Amniotic epithelial cell (primary cell): Measurements from ENCODE around the gene SERPINA9.
"Not testable (repeated sequence)": the region's sequence is repeated elsewhere in the genome, so short reads cannot be mapped to it uniquely, and the experiment has no call there.

ENCODE experiments used
- DNase-seq: peaks from one replicate; pipeline ENCODE4 v3.0.0-alpha.2; 2010; ENCODE audit warnings: low read depth

The SERPINA9 gene

DNA sequence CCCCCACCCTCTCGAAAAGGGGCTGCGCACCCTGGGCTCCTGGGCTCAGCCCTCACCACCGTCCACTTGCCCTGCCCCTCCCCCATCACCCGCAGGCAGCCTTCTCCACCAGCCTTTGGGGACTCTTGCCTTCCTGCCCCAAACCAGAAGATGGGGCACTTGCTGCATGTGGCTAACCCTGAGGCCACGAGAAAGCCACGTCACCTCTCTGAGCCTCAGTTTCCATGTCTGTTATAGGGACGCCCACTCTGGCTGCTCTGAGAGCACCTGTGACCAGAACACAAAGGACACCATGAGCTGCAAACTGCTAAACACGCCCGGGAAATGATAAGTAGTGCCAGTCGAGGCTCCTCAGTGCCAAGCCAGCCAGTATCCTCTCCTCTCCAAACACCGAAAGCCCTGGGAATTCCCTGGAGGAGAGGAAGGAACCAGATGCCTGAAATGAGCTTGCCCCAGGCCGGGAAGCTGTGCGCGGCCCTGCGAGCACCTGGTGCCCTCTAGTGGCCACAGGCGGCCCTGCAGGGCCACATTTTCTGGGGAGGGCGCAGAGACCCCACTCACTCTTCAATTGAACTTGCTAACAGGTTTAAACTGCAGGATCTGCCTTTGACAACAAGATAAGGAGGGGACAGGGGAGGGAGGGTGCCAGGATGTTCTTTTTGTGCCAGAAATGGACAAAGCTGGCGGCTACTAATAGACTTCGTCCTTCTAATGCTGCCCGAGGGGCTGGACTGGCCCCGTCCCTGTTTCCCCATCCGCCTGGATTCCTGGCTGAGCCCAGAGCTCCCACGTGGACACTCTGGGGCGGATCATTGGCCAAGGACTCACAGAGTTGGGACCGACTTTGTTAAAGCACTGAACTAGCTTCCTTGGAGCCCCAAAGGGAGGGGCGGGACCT is 10.2 kb upstream of the SERPINA9 start:
- peak; percentile 4 for DNase-seq

DNA sequence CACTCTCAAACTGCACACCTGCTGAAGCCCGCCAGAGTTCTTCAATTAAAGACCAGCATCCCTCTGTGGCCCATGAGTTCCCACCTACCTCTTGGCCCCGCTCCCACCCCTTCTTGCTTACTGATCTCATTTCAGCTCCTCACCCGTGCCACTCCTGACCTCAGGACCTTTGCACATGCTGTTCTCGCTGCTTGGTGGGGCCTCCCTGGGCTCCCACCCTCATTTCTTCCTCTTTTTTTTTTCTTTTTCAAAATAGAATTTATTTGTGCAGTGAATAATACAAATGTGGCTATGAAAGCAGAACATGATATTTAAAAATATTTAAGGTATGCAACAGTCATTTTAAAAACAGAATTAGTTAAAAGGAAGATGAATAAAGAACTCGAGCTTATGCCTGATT is 8.5 kb upstream of the SERPINA9 start:
- no peak for DNase-seq

- no peak for DNase-seq
These were observed 7.8 kb upstream of the SERPINA9 start for GRCh38 chr14:94483729-94484275.

DNA sequence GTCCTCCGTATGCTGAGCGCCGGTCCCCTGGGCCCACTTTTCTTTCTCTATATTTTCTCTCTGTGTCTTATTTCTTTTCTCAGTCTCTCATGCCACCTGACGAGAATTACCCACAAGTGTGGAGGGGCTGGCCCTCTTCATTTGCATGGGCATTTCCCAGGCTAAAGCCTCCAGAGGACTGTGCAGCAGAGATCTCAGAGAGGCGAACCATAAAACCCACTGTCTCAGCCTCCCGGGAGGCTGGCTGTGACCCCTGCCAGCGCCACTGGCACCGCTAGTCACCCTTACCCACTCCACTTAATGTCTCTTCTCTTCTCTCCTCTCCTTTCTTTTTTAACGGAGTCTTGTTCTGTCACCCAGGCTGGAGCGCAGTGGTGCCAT is 7.1 kb upstream of the SERPINA9 start:
- no peak for DNase-seq

DNA sequence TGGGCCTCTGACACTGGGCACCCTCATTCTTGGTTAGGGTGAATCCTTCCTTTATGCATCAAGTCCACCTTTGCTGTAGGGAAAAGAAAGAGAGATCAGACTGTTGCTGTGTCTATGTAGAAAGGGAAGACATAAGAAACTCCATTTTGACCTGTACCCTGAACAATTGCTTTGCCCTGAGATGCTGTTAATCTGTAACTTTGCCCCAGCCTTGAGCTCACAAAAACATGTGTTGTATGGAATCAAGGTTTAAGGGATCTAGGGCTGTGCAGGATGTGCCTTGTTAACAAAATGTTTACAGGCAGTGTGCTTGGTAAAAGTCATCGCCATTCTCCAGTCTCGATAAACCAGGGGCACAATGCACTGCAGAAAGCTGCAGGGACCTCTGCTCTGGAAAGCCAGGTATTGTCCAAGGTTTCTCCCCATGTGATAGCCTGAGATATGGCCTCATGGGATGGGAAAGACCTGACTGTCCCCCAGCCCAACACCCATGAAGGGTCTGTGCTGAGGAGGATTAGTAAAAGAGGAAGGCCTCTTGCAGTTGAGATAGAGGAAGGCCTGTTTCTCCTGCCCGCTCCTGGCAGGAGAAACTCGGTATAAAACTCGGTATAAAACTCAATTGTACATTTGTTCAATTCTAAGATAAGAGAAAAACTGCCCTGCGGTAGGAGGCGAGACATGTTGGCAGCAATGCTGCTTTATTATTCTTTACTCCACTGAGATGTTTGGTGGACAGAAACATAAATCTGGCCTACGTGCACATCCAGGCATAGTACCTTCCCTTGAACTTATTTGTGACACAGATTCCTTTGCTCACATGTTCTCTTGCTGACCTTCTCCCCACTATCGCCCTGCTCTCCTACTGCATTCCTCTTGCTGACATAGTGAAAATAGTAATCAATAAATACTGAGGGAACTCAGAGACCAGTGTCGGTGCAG is 6.4 kb upstream of the SERPINA9 start:
- not testable (repeated sequence) for DNase-seq

GRCh38 chr14:94481468-94482131 is 5.6 kb upstream of the SERPINA9 start:
- no peak for DNase-seq

- no peak for DNase-seq
These were observed 4.8 kb upstream of the SERPINA9 start for GRCh38 chr14:94480809-94481208.

- no peak for DNase-seq
These were observed 2.4 kb upstream of the SERPINA9 start for GRCh38 chr14:94478420-94478819.

- no peak for DNase-seq
These were observed 1.4 kb downstream of the SERPINA9 start for GRCh38 chr14:94474581-94475031.

DNA sequence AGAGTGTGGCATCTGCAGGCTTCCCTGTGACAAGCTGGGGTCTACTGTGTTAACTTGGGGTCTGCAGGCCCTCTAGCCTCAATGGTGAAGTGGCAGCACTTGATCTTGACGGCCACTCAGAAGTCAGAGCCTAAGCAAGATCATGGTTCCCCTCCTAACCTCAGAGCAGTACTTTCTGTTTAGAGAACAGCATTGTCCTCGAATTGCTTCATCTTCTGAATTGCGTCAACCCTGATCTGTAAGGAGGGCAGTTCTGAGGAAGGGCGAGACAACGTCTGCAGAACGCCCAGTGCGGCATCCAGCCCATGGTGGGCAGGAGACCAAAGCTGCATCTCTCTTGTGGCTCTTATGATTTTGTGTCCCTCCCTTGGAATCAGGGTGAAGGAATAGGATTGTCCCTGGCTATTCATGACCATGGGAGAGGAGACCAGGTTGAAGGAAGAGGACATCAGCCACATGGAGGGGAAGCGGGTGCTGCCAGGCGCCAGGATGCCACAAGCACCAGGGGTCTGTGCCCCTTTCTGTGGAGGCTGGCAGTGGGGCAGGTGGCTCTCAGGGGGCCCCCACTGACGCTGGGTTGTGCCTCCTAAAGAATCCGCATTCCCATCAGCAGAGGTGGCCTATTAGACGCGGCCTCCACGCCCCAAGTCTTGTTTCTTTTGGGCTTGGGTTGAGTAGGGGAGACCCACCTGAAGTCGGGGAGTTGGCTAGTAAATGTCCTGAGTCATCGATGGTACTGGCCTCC is 2.2 kb downstream of the SERPINA9 start:
- no peak for DNase-seq

DNA sequence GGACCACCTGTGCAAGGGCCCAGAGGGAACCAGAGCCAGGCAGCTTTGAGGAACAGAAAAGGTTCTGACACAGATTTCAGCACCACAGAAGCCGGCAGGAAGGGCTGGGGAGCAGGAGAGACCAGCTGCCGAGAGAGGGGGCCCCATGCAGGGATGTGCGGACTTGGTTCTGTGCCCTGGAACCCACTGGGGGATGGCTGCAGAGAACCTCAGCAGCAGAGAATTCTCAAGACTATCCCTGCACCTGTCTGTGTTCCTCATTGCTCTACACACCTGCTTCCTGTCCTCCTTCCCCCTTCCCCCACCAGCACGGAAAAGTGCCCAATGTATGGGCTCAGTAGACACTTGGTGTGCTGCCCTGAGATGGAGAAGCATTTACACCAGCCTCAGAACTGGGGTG is 3.2 kb downstream of the SERPINA9 start:
- no peak for DNase-seq

DNA sequence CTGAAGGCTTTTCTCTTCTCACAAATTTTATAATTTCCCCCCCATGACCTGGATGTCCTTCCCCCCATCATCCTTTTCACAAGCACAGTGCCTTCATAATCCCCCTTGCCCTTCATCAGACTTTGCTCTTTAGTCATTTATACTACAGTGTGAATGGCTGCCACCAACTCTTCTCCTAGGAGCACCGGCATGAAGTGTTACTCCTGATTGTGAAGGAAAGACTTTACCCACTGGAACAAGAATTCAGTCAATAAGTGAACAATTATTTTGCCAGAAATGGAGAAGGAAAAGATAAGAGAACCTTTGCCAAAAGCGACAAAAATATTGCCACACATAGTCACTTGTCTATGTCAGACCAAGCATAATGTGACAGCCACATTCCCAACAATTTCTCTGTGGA is 5.0 kb downstream of the SERPINA9 start:
- no peak for DNase-seq

DNA sequence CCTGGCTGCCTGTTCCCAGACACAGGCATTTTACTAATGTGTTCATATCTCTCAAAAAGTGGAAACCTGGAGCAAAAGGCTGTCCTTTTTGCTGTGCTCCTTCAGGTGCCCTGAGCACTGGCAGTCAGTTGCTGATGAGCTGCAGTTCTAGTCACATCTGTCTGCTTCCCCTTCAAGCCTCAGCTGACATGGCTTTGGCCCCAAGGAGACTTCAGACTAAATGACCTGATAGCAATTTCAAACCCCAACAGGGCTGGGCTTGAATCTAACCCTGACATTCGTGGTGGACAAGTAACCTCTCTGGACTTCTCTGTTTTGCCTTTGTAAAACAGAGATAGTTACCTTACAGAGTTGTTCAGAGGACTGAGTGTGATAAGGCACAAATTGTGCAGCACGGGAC is 5.7 kb downstream of the SERPINA9 start:
- DNase-seq: no peak

- no peak for DNase-seq
These were observed 6.7 kb downstream of the SERPINA9 start for GRCh38 chr14:94469261-94469660.

DNA sequence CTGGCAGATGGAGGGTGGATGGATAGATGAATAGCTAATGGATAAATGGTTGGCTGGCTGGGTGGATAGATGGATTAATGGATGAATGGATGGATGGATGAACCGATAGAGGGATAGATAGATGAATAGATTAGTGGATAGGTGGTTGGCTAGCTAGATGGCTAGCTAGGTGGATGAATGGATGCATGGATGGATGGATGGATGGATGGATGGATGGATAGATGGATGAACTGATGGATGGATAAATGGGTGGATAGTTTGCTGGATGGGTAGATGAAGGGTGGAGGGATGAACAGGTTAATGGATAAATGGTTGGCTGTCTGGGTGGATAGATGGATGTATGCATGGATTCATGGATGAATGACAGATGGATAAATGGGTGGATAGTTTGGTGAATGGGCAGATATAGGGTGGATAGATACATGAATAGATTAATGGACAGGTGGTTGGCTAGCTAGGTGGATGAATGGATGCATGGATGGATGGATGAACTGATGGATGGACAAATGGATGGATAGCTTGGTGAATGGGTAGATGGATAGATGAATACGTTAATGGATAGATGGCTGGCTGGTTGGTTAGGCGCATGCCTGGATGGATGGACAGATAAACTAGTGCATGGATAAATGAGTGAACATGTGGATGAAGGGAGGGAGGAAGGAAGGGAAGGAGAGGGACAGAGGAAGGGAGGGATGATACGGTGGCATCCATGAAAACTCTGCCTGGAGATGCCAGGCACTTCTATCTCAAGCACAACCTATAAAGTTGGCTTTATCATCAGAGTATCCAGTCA is 8.1 kb downstream of the SERPINA9 start:
- DNase-seq: no peak

GRCh38 chr14:94466706-94467370 is 9.2 kb downstream of the SERPINA9 start:
- no peak for DNase-seq

DNA sequence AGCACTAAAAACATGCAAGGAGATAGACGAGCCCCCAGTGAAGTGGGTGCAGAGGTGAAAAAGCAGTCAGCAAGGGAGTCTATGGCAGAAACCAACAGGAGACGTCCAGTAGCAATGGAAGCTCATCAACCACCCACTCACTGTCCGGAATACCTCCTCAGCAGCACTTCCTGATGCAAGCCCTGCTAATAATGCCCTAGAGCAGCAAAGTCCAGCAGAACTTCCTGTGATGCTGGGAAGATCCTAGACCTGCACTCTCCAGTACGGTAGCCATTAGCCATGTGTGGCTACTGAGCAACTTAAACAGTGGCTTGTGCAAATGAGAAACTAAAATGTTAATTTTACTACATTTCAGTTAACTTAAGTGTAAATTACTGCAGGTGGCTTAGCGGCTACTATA is 11.0 kb downstream of the SERPINA9 start:
- no peak for DNase-seq

DNA sequence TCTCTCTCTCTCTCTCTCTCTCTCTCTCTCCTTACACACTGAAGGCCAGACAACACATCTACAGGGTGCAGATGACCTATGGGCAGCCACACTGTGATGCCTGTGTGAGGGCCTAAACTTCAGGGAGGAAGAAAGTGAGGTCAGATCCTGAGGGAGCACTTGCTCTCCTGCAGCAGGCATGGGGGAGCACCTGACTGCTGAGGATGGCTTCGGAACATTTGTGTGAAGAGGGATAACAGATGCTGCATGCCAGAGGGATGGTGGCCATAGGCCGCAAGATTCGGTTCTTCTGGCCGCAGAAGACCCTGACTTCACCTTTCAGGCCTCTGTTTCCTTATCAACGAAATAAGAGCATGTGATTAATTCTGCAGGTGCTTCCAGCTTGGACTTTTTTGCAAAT is 11.7 kb downstream of the SERPINA9 start:
- DNase-seq: no peak

- no peak for DNase-seq
These were observed 13.0 kb downstream of the SERPINA9 start for GRCh38 chr14:94462763-94463572.
